22Rv1 (cell line): ENCODE results near the gene PTPRG.

Experiments
- CTCF ChIP-seq: fragments of 450-650 bp; IDR thresholded peaks from 2 replicates; pipeline ENCODE4 v1.5.1; 2017; ENCODE audit warnings: mild to moderate bottlenecking
- ZFX ChIP-seq: fragments of 450-650 bp; IDR thresholded peaks from 2 replicates; pipeline ENCODE4 v1.6.1; 2017; ENCODE audit warnings: antibody characterized with exemption, borderline replicate concordance

GRCh38 chr3:61669668-61670299, 108.4 kb downstream of the PTPRG start:
- TF ChIP-seq CTCF (no peak), ZFX (no peak)
